Nephron progenitor cell (in vitro differentiated cells): ENCODE measurements around the gene KATNB1.
"Not testable (repeated sequence)": the region's sequence is repeated elsewhere in the genome, so short reads cannot be mapped to it uniquely, and the experiment has no call there.

ENCODE experiments used
- DNase-seq: peaks from one replicate; pipeline ENCODE4 v3.0.0; 2021
- H3K27ac Mint-ChIP-seq: 2 replicates; pipeline ENCODE4 v1.8.0; 2021; ENCODE audit warnings: mild to moderate bottlenecking, moderate library complexity, mixed read lengths
- H3K27me3 Mint-ChIP-seq: 2 replicates; pipeline ENCODE4 v1.8.0; 2021; ENCODE audit warnings: mild to moderate bottlenecking, low read depth, mixed read lengths; ENCODE audit not compliant: poor library complexity
- H3K36me3 Mint-ChIP-seq: 2 replicates; pipeline ENCODE4 v1.8.0; 2021; ENCODE audit warnings: low read depth, mixed read lengths
- H3K4me1 Mint-ChIP-seq: 2 replicates; pipeline ENCODE4 v1.8.0; 2021; ENCODE audit warnings: mixed read lengths
- H3K4me3 Mint-ChIP-seq: 2 replicates; pipeline ENCODE4 v1.8.0; 2021; ENCODE audit warnings: mild to moderate bottlenecking, moderate library complexity, mixed read lengths
- H3K9me3 Mint-ChIP-seq: 2 replicates; pipeline ENCODE4 v1.8.0; 2021; ENCODE audit warnings: mild to moderate bottlenecking, moderate library complexity, mixed read lengths
- CTCF ChIP-seq: fragments of 200-600 bp; sonication (generic); IDR thresholded peaks from 2 replicates; pipeline ENCODE4 v1.5.0; 2021; ENCODE audit warnings: antibody characterized with exemption

The KATNB1 gene

GRCh38 chr16:57709663-57710062, 25.9 kb upstream of the KATNB1 start:
- Mint-ChIP-seq H3K9me3 (no peaks in the 10 kb centered on the region), H3K4me1 (no peaks in the 10 kb centered on the region), H3K27ac (no peak overlapping the region), H3K4me3 (no peak overlapping the region), H3K27me3 (peaks cover 43% of the 10 kb centered on the region), H3K36me3 (no peaks in the 10 kb centered on the region)
- no peak for DNase-seq
- no peak for TF ChIP-seq CTCF

GRCh38 chr16:57711346-57711745, 24.2 kb upstream of the KATNB1 start:
- no peak for TF ChIP-seq CTCF
- Mint-ChIP-seq H3K27me3 (peaks cover 40% of the 10 kb centered on the region), H3K4me1 (no peaks in the 10 kb centered on the region), H3K9me3 (no peaks in the 10 kb centered on the region), H3K27ac (no peak overlapping the region), H3K4me3 (no peak overlapping the region), H3K36me3 (no peaks in the 10 kb centered on the region)
- DNase-seq = no peak

- H3K9me3 Mint-ChIP-seq = no peaks in the 10 kb centered on the region
- TF ChIP-seq CTCF = no peak
- no peak for DNase-seq
- H3K36me3 Mint-ChIP-seq = no peaks in the 10 kb centered on the region
- H3K4me3 Mint-ChIP-seq = no peak overlapping the region
- H3K27me3 Mint-ChIP-seq = peaks cover 37% of the 10 kb centered on the region
- H3K27ac Mint-ChIP-seq = no peak overlapping the region
- no peaks in the 10 kb centered on the region for H3K4me1 Mint-ChIP-seq
These were observed 23.6 kb upstream of the KATNB1 start for GRCh38 chr16:57711993-57712392.

DNA sequence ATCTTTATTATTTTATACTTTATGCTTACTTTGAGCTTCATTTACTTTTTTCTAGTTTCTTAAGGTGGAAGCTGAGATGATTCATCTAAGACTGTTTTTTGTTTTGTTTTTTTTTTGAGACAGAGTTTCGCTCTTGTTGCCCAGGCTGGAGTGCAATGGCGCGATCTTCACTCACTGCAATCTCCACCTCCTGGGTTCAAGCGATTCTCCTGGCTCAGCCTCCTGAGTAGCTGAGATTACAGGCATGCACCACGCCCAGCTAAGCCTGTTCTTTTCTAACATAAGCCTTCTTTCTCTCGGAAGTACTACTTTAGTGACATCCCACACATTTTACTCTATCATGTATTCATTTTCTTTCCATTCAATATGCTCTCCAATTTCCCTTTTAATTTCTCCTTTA, 23.0 kb upstream of the KATNB1 start:
- H3K4me1 Mint-ChIP-seq, H3K36me3 Mint-ChIP-seq, H3K4me3 Mint-ChIP-seq, DNase-seq, H3K9me3 Mint-ChIP-seq: not testable (repeated sequence)
- Mint-ChIP-seq H3K27me3 (peaks cover 37% of the 10 kb centered on the region), H3K27ac (peak overlapping the region; percentile 30)

DNA sequence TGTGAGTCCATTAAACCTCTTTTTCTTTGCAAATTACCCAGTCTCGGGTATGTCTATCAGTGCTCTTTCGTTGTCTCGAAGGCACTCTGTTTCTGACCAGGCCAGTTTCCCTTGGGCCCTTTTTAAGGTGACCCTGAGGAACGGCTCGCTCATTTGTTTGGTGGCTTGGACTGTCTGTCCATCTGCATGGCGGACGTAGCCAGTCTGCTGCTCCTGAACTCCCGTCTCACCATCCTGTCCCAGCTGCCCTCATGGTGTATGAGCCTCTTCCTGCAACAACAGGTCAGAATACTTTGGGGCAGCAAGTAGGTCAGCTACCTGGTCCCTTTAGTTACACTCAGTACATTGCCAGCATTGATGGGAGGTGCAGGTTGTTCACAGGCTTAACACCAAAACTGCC, 22.0 kb upstream of the KATNB1 start:
- Mint-ChIP-seq H3K9me3 (no peaks in the 10 kb centered on the region), H3K4me3 (no peak overlapping the region), H3K36me3 (no peaks in the 10 kb centered on the region), H3K27me3 (peaks cover 33% of the 10 kb centered on the region), H3K27ac (no peak overlapping the region), H3K4me1 (no peaks in the 10 kb centered on the region)
- no peak for DNase-seq
- TF ChIP-seq CTCF = no peak

GRCh38 chr16:57714047-57714446, 21.5 kb upstream of the KATNB1 start:
- no peak for TF ChIP-seq CTCF
- H3K9me3 Mint-ChIP-seq = no peaks in the 10 kb centered on the region
- H3K27ac Mint-ChIP-seq = no peak overlapping the region
- H3K4me3 Mint-ChIP-seq = no peak overlapping the region
- no peaks in the 10 kb centered on the region for H3K4me1 Mint-ChIP-seq
- H3K27me3 Mint-ChIP-seq = peaks cover 32% of the 10 kb centered on the region
- no peaks in the 10 kb centered on the region for H3K36me3 Mint-ChIP-seq
- no peak for DNase-seq
